ENCODE data around the gene PDIA4. TPM values are rescaled to one million over a fixed set of nuclear protein-coding genes. Genes with fewer than 3 reads are reported as not detected.

The PDIA4 gene
- total RNA-seq, 3 donors from 2014 or later (not counting 1 experiment from before 2014, with no cell fraction given): 54.0 to 82.0 (median 62.7) TPM

DNA sequence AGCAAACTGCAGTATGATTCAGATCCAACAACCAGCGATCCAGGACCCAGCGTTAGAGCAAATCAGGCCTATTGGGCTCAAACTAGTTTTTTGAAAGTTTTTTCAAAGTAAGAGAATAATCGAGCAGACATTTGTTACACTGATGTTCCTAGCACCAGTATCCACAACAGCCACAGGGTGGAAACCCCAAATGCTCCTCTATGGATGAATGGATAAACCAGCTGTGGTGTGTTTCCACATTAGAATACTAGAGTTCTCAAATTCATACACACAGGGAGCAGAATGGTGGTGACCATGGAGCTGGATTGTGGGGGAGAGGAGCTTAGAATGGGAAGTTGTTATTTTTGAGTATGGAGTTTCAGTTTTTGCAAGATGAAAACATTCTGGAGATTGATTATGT, 60.7 kb downstream of the PDIA4 start:
- WGBS (ENCODE audit: insufficient coverage): 94% methylated on average over 2 of the region's 3 CpGs
- DNase-seq (no peak), ATAC-seq (no peak)
- H3K9me3 Mint-ChIP-seq: no peaks in the 10 kb centered on the region
- no peak overlapping the region for H3K27ac Mint-ChIP-seq
- no peaks in the 10 kb centered on the region for H3K36me3 Mint-ChIP-seq
- no peak overlapping the region for H3K27ac ChIP-seq (ENCODE audit: low read length)
- H3K9me3 ChIP-seq (ENCODE audit: control insufficient read depth, insufficient read depth, low read length): no peaks in the 10 kb centered on the region
- no peak overlapping the region for H3K4me3 ChIP-seq (ENCODE audit: low read length)
- no peaks in the 10 kb centered on the region for H3K27me3 ChIP-seq (ENCODE audit: control insufficient read depth, insufficient read depth, low read length)
- H3K27me3 Mint-ChIP-seq (ENCODE audit: low read depth in 2 of 2): peaks cover 0 to 5% of the 10 kb centered on the region in 2 donors
- no peak overlapping the region for H3K4me3 Mint-ChIP-seq
- H3K36me3 ChIP-seq (ENCODE audit: control insufficient read depth, insufficient read depth, low read length): no peaks in the 10 kb centered on the region
- peaks cover 28% of the 10 kb centered on the region for H3K4me1 ChIP-seq (ENCODE audit: control insufficient read depth, insufficient read depth, low read length)
- H3K4me1 Mint-ChIP-seq: peaks cover 28 to 31% of the 10 kb centered on the region in 2 donors
- TF ChIP-seq, protein P1, sequence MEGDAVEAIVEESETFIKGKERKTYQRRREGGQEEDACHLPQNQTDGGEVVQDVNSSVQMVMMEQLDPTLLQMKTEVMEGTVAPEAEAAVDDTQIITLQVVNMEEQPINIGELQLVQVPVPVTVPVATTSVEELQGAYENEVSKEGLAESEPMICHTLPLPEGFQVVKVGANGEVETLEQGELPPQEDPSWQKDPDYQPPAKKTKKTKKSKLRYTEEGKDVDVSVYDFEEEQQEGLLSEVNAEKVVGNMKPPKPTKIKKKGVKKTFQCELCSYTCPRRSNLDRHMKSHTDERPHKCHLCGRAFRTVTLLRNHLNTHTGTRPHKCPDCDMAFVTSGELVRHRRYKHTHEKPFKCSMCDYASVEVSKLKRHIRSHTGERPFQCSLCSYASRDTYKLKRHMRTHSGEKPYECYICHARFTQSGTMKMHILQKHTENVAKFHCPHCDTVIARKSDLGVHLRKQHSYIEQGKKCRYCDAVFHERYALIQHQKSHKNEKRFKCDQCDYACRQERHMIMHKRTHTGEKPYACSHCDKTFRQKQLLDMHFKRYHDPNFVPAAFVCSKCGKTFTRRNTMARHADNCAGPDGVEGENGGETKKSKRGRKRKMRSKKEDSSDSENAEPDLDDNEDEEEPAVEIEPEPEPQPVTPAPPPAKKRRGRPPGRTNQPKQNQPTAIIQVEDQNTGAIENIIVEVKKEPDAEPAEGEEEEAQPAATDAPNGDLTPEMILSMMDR (IDR thresholded peaks at IDR 0.05): no peak
- intact Hi-C loops (cut with micrococcal nuclease): loop anchor here (1.0 kb wide), 1 partner anchor 463 kb away; no protein-coding TSS in a partner anchor

DNA sequence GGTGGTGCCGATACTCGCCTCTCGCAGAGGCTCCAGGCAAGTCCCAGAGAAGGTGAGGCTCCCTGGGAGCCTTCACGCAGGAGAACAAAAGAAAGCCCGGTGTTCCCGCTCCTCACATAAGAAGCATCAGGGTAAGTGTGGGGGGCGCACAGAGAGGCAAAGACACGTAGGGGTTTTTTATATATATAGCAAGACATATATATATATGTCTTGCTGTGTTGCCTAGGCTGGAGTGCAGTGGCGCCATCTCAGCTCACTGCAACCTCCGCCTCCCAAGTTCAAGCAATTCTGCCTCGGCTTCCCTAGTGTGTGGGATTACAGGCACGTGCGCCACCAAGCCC, 61.3 kb downstream of the PDIA4 start:
- Mint-ChIP-seq H3K27me3 (ENCODE audit: low read depth in 2 of 2) (no peaks in the 10 kb centered on the region), H3K36me3 (no peaks in the 10 kb centered on the region), H3K4me1 (peaks cover 30 to 32% of the 10 kb centered on the region in 2 donors), H3K4me3 (peak overlapping the region; percentile 88), H3K27ac (peak overlapping the region; percentile 78 to 84), H3K9me3 (no peaks in the 10 kb centered on the region)
- Histone ChIP-seq H3K4me3 (ENCODE audit: low read length) (no peak overlapping the region), H3K36me3 (ENCODE audit: control insufficient read depth, insufficient read depth, low read length) (no peaks in the 10 kb centered on the region), H3K9me3 (ENCODE audit: control insufficient read depth, insufficient read depth, low read length) (no peaks in the 10 kb centered on the region), H3K27ac (ENCODE audit: low read length) (no peak overlapping the region), H3K4me1 (ENCODE audit: control insufficient read depth, insufficient read depth, low read length) (peaks cover 28% of the 10 kb centered on the region), H3K27me3 (ENCODE audit: control insufficient read depth, insufficient read depth, low read length) (no peaks in the 10 kb centered on the region)
- ATAC-seq (no peak), DNase-seq (no peak)
- intact Hi-C loops (cut with micrococcal nuclease): loop anchor here (1.0 kb wide), 1 partner anchor 463 kb away; no protein-coding TSS in a partner anchor
- WGBS (ENCODE audit: insufficient coverage): 32% methylated on average over 11 of the region's 13 CpGs
- TF ChIP-seq, protein P1 (IDR thresholded peaks at IDR 0.05): peak; percentile 55

DNA sequence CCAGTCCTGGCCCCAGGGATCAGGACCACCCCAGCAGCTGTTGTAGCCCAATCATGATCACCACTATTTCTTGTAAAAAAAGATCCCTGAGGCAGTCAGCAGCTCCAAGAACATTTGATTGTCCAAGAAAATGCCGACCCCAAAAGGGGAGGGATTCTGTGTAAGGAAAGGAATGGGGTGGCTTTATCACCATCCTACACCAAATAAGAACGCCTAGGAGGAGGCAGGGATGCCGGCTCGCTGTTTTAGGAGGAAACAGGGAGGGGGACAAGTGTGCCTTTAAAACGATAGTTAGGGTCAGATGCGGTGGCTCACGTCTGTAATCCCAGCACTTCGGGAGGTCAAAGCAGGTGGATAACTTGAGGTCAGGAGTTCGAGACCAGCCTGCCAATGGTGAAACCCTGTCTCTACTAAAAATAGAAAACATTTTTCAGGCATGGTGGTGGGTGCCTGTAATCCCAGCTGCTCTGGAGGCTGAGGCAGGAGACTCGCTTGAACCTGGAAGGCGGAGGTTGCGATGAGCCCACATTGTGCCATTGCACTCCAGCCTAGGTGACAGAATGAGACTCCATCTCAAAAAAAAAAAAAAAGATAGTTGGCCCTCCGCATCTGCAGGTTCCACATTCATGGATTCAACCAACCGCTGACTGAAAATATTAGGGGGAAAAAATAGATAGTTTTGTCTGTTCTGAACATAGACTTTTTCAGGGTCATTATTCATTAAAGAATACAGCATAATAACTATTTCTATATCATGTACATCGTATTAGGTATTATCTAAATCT, 63.6 kb downstream of the PDIA4 start:
- Mint-ChIP-seq H3K4me3 (peak overlapping the region; percentile 92), H3K27ac (peak overlapping the region; percentile 83 to 95), H3K4me1 (peaks cover 30 to 32% of the 10 kb centered on the region in 2 donors), H3K27me3 (ENCODE audit: low read depth in 2 of 2) (no peaks in the 10 kb centered on the region), H3K36me3 (no peaks in the 10 kb centered on the region), H3K9me3 (no peaks in the 10 kb centered on the region)
- WGBS (ENCODE audit: insufficient coverage): 55% methylated on average over 11 of the region's 15 CpGs
- Histone ChIP-seq H3K27ac (ENCODE audit: low read length) (no peak overlapping the region), H3K36me3 (ENCODE audit: control insufficient read depth, insufficient read depth, low read length) (no peaks in the 10 kb centered on the region), H3K4me1 (ENCODE audit: control insufficient read depth, insufficient read depth, low read length) (peaks cover 28% of the 10 kb centered on the region), H3K27me3 (ENCODE audit: control insufficient read depth, insufficient read depth, low read length) (no peaks in the 10 kb centered on the region), H3K9me3 (ENCODE audit: control insufficient read depth, insufficient read depth, low read length) (no peaks in the 10 kb centered on the region), H3K4me3 (ENCODE audit: low read length) (no peak overlapping the region)
- ATAC-seq (no peak), DNase-seq (peak in 1 of 2 donors; percentile 43)
- TF ChIP-seq, protein P1 (IDR thresholded peaks at IDR 0.05): no peak
- intact Hi-C loops (cut with micrococcal nuclease): loop anchor here (5.0 kb wide), 2 partner anchors 192 to 702 kb away; no protein-coding TSS in a partner anchor

All from natural killer cell (primary cell).